Measurements from ENCODE around the gene GOLGA7B.

GOLGA7B gene

DNA sequence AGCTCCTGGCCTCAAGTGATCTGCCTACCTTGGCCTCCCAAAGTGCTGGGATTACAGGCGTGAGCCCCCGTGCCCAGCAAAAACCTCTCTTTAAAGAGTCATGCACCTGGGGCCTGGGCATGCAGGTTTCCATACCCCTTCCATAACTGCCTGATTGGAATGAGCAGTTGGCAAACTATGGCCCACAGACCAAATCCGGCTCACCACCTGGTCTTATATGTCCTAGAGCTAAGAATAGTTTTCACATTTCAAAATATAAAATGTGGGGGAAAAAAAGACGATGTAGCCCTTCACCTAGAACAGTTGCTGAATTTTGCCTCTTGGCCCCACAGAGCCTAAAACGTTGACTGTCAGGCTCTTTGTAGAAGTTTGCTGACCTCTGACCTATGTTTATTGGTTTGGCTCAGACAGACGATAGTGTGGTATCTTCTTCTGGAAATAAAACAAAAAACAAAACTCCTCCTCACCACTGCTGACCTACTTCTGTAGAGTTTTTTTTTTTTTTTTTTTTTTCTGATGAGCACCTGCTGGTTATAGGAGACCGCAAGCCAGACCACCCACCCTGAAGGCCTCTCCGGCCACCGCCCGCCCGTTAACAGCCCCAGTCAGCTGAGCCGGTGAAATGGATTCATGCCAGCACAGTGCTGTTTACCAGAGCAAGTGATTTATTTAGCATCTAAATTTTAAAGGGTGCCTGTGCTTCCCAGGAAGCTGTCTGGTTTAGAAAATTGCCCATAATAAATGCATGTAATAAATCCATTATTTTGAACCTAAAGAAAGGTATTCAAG, 44.4 kb upstream of the GOLGA7B start:
- Histone ChIP-seq H3K36me3 (ENCODE audit: control insufficient read depth, low read length) (no peaks in the 10 kb centered on the region), H3K79me2 (ENCODE audit: control insufficient read depth, low read length) (no peaks in the 10 kb centered on the region), H3K27me3 (ENCODE audit: control insufficient read depth, low read length) (peaks cover 6% of the 10 kb centered on the region; the same call in 1 of the 2 replicates), H3K9me3 (ENCODE audit: control insufficient read depth, insufficient read depth, low read length) (no peaks in the 10 kb centered on the region), H3K9me2 (replicated peaks; ENCODE audit: control insufficient read depth, low read length) (no peaks in the 10 kb centered on the region), H4K20me1 (ENCODE audit: control insufficient read depth, insufficient read depth, low read depth, low read length) (no peaks in the 10 kb centered on the region), H3F3A (ENCODE audit: control insufficient read depth, insufficient read depth) (no peaks in the 10 kb centered on the region), H3K4me2 (ENCODE audit: low read length) (no peak overlapping the region), H3K4me3 (ENCODE audit: low read length) (no peak overlapping the region), H3K4me1 (ENCODE audit: control insufficient read depth, low read length) (no peaks in the 10 kb centered on the region), H3K27ac (ENCODE audit: low read depth, low read length) (no peak overlapping the region)
- no peak for TF ChIP-seq EZH2phosphoT487 (IDR thresholded peaks at IDR 0.05; ENCODE audit: borderline replicate concordance, low read length)
- no peak for TF ChIP-seq CTCF (IDR thresholded peaks at IDR 0.05; ENCODE audit: low read depth, low read length, poor library complexity, severe bottlenecking)

GRCh38 chr10:97805949-97806348, 43.7 kb upstream of the GOLGA7B start:
- Histone ChIP-seq H3K27me3 (ENCODE audit: control insufficient read depth, low read length) (peaks cover 6% of the 10 kb centered on the region; the same call in 1 of the 2 replicates), H3K9me2 (replicated peaks; ENCODE audit: control insufficient read depth, low read length) (no peaks in the 10 kb centered on the region), H3K36me3 (ENCODE audit: control insufficient read depth, low read length) (no peaks in the 10 kb centered on the region), H3F3A (ENCODE audit: control insufficient read depth, insufficient read depth) (no peaks in the 10 kb centered on the region), H3K4me1 (ENCODE audit: control insufficient read depth, low read length) (no peaks in the 10 kb centered on the region), H3K27ac (ENCODE audit: low read depth, low read length) (no peak overlapping the region), H3K9me3 (ENCODE audit: control insufficient read depth, insufficient read depth, low read length) (no peaks in the 10 kb centered on the region), H3K4me2 (ENCODE audit: low read length) (no peak overlapping the region), H4K20me1 (ENCODE audit: control insufficient read depth, insufficient read depth, low read depth, low read length) (no peaks in the 10 kb centered on the region), H3K4me3 (ENCODE audit: low read length) (no peak overlapping the region), H3K79me2 (ENCODE audit: control insufficient read depth, low read length) (no peaks in the 10 kb centered on the region)
- no peak for TF ChIP-seq EZH2phosphoT487 (IDR thresholded peaks at IDR 0.05; ENCODE audit: borderline replicate concordance, low read length)
- no peak for TF ChIP-seq CTCF (IDR thresholded peaks at IDR 0.05; ENCODE audit: low read depth, low read length, poor library complexity, severe bottlenecking)

DNA sequence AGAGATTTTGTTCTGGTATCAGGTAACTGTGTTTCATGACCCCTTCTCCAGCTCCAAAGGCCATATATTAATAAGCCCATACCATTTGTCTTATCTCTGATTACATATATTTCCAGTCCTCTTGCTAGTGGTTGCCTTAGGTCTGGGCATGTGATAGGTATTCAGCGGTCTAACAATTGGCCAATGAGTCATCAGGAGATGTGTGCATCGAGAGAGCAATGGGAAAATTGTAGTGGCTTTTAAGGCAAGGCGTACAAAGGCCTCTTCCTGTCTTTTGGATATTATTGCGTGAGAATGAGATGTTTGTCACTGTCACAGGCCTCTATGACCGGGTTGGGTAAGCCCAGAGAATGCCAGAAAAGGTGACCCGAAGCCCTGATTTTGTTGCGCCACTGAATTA, 39.2 kb upstream of the GOLGA7B start:
- TF ChIP-seq CTCF (IDR thresholded peaks at IDR 0.05; ENCODE audit: low read depth, low read length, poor library complexity, severe bottlenecking) = no peak
- no peak for TF ChIP-seq EZH2phosphoT487 (IDR thresholded peaks at IDR 0.05; ENCODE audit: borderline replicate concordance, low read length)
- Histone ChIP-seq H3K9me2 (replicated peaks; ENCODE audit: control insufficient read depth, low read length) (no peaks in the 10 kb centered on the region), H4K20me1 (ENCODE audit: control insufficient read depth, insufficient read depth, low read depth, low read length) (no peaks in the 10 kb centered on the region), H3K27ac (ENCODE audit: low read depth, low read length) (no peak overlapping the region), H3K4me2 (ENCODE audit: low read length) (no peak overlapping the region), H3K9me3 (ENCODE audit: control insufficient read depth, insufficient read depth, low read length) (no peaks in the 10 kb centered on the region), H3F3A (ENCODE audit: control insufficient read depth, insufficient read depth) (no peaks in the 10 kb centered on the region), H3K27me3 (ENCODE audit: control insufficient read depth, low read length) (peaks cover 9% of the 10 kb centered on the region; the same call in 1 of the 2 replicates), H3K4me1 (ENCODE audit: control insufficient read depth, low read length) (no peaks in the 10 kb centered on the region), H3K36me3 (ENCODE audit: control insufficient read depth, low read length) (no peaks in the 10 kb centered on the region), H3K79me2 (ENCODE audit: control insufficient read depth, low read length) (no peaks in the 10 kb centered on the region), H3K4me3 (ENCODE audit: low read length) (no peak overlapping the region)

All from DOHH2 (cell line).